Astrocyte (in vitro differentiated cells and primary cell): ENCODE measurements around the gene CRIM1. TPM values are rescaled to one million over a fixed set of nuclear protein-coding genes. Genes with fewer than 3 reads are reported as not detected.

Experiments used
- DNase-seq: peaks from one replicate; pipeline ENCODE4 v3.0.0-alpha.2; 2010; ENCODE audit warnings: low read depth
- FAIRE-seq: peaks from 2 replicates; lab custom pipeline; 2011; peaks lifted over from hg19 to GRCh38; lab: Jason Lieb, UNC
- H2AFZ ChIP-seq: 2 replicates; pipeline ENCODE4 v1.6.0; 2012; ENCODE audit warnings: low read depth, low read length, inconsistent platforms
- H3K27ac ChIP-seq: 2 replicates; pipeline ENCODE4 v1.5.1; 2011; ENCODE audit warnings: low read depth, low read length, inconsistent platforms
- H3K27me3 ChIP-seq: 2 replicates; pipeline ENCODE4 v1.6.0; 2011; ENCODE audit warnings: low read length, inconsistent platforms; ENCODE audit not compliant: insufficient read depth
- H3K36me3 ChIP-seq: 2 replicates; pipeline ENCODE4 v1.5.1; 2011; ENCODE audit warnings: low read length, inconsistent platforms; ENCODE audit not compliant: insufficient read depth
- H3K4me1 ChIP-seq: 2 replicates; pipeline ENCODE4 v1.5.1; 2011; ENCODE audit warnings: low read length, inconsistent platforms; ENCODE audit not compliant: insufficient read depth
- H3K4me2 ChIP-seq: 2 replicates; pipeline ENCODE4 v1.6.0; 2012; ENCODE audit warnings: low read length, inconsistent platforms
- H3K4me3 ChIP-seq: 2 replicates; pipeline ENCODE4 v1.5.1; 2011; ENCODE audit warnings: low read depth, mild to moderate bottlenecking, low read length, inconsistent platforms; ENCODE audit not compliant: insufficient read depth
- H3K79me2 ChIP-seq: 2 replicates; pipeline ENCODE4 v1.6.0; 2012; ENCODE audit warnings: mild to moderate bottlenecking, low read length, inconsistent platforms; ENCODE audit not compliant: insufficient read depth
- H3K9ac ChIP-seq: 2 replicates; pipeline ENCODE4 v1.6.0; 2012; ENCODE audit warnings: mild to moderate bottlenecking, low read length, inconsistent platforms
- H3K9me3 ChIP-seq: 2 replicates; pipeline ENCODE4 v1.5.1; 2012; ENCODE audit warnings: low read depth, mild to moderate bottlenecking, low read length, inconsistent platforms; ENCODE audit not compliant: insufficient read depth
- H4K20me1 ChIP-seq: 2 replicates; pipeline ENCODE4 v1.6.0; 2012; ENCODE audit warnings: low read length, inconsistent platforms; ENCODE audit not compliant: insufficient read depth
- H3K27ac Mint-ChIP-seq: one replicate; pipeline ENCODE4 v1.8.0; 2021; ENCODE audit warnings: mild to moderate bottlenecking, mixed read lengths; ENCODE audit not compliant: unreplicated experiment
- H3K27me3 Mint-ChIP-seq: one replicate; pipeline ENCODE4 v1.8.0; 2021; ENCODE audit warnings: low read depth, mixed read lengths; ENCODE audit not compliant: unreplicated experiment
- H3K36me3 Mint-ChIP-seq: one replicate; pipeline ENCODE4 v1.8.0; 2021; ENCODE audit warnings: low read depth, mixed read lengths; ENCODE audit not compliant: unreplicated experiment
- H3K4me1 Mint-ChIP-seq: one replicate; pipeline ENCODE4 v1.8.0; 2021; ENCODE audit warnings: low read depth, mixed read lengths; ENCODE audit not compliant: unreplicated experiment
- H3K4me3 Mint-ChIP-seq: one replicate; pipeline ENCODE4 v1.8.0; 2021; ENCODE audit warnings: mild to moderate bottlenecking, moderate library complexity, mixed read lengths; ENCODE audit not compliant: unreplicated experiment
- H3K9me3 Mint-ChIP-seq: one replicate; pipeline ENCODE4 v1.8.0; 2021; ENCODE audit warnings: mild to moderate bottlenecking, mixed read lengths; ENCODE audit not compliant: unreplicated experiment
- CTCF ChIP-seq: IDR thresholded peaks from 2 replicates; pipeline ENCODE4 v1.5.1; 2011; ENCODE audit warnings: low read depth, mild to moderate bottlenecking, inconsistent platforms, low read length, moderate library complexity; ENCODE audit not compliant: insufficient read depth
- EZH2 ChIP-seq: IDR thresholded peaks from 2 replicates; pipeline ENCODE4 v1.6.1; 2012; ENCODE audit warnings: mild to moderate bottlenecking, low read length, inconsistent platforms; ENCODE audit not compliant: insufficient read depth
- total RNA-seq: library from RNA; stranded (reverse); gene quantifications from 2 replicates; pipeline ENCODE4 v1.2.1, GENCODE V29; 2021

Gene CRIM1
- total RNA-seq, 1 donor from 2014 or later, result 180 TPM

- TF ChIP-seq EZH2 (no peak), CTCF (no peak)
- Histone ChIP-seq H3K79me2 (peaks cover 49% of the 10 kb centered on the region), H3K36me3 (peaks cover 2% of the 10 kb centered on the region), H3K27me3 (no peaks in the 10 kb centered on the region), H3K9me3 (no peaks in the 10 kb centered on the region), H3K4me1 (peaks cover 16% of the 10 kb centered on the region), H4K20me1 (peaks cover 25% of the 10 kb centered on the region), H2AFZ (peak within 1 kb of the TSS; percentile 85), H3K4me3 (peak within 1 kb of the TSS; percentile 77), H3K4me2 (peak within 1 kb of the TSS; percentile 92), H3K27ac (peak within 1 kb of the TSS; percentile 84), H3K9ac (peak within 1 kb of the TSS; percentile 81)
- no peaks in the 10 kb centered on the region for H3K9me3 Mint-ChIP-seq
- H3K27me3 Mint-ChIP-seq, result no peaks in the 10 kb centered on the region
- peak; percentile 65 for DNase-seq
- H3K4me1 Mint-ChIP-seq, result peaks cover 21% of the 10 kb centered on the region
- peak within 1 kb of the TSS; percentile 96 for H3K4me3 Mint-ChIP-seq
- no peak for FAIRE-seq
- H3K36me3 Mint-ChIP-seq, result no peaks in the 10 kb centered on the region
- peak within 1 kb of the TSS; percentile 56 for H3K27ac Mint-ChIP-seq
Measured at GRCh38 chr2:36597532-36598377, 242.2 kb downstream of the CRIM1 start, which contains the start of gene FEZ2. Gene FEZ2, minus strand, starts transcription at chr2:36598168. Its CDS starts 26 bp downstream, at chr2:36598142.

Other genes starting within 250 kb of the CRIM1 start
- 43.2 and 45.0 TPM in 2 replicates for gene FEZ2, start 242.4 kb downstream of the CRIM1 start, total RNA-seq